Brain pericyte (primary cell): ENCODE results near the gene RSPH9.
A peak's percentile ranks its signal among the peaks of the same experiment; 100 is the strongest.

ENCODE experiments used
- DNase-seq: peaks from one replicate; pipeline ENCODE4 v3.0.0-alpha.2; 2012; ENCODE audit warnings: low read depth, low spot score

Gene RSPH9

GRCh38 chr6:43710576-43710975 lies 65.7 kb downstream of the RSPH9 start:
- DNase-seq, result no peak

DNA sequence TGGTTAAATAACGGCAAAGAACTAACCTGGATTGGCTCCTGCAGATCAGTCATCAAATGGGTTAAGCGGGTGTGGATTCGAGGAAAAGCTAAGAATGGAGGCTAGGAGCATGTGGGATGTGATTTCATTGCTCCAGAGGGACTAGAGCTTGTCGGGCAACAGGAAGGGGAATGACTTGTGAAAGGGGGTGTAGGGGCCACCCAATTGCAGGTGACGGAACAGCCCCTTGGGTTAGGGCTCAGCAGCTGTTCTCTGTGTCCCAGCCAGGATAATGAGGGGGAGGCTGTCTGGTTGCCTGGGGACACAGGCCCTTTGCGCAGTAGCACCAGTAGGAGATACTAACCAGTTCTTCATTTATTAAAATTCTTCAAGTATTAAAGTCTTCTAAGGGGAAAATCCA lies 67.7 kb downstream of the RSPH9 start:
- DNase-seq, result no peak

- DNase-seq, result no peak
Measured at GRCh38 chr6:43713643-43714310, 68.9 kb downstream of the RSPH9 start.

DNA sequence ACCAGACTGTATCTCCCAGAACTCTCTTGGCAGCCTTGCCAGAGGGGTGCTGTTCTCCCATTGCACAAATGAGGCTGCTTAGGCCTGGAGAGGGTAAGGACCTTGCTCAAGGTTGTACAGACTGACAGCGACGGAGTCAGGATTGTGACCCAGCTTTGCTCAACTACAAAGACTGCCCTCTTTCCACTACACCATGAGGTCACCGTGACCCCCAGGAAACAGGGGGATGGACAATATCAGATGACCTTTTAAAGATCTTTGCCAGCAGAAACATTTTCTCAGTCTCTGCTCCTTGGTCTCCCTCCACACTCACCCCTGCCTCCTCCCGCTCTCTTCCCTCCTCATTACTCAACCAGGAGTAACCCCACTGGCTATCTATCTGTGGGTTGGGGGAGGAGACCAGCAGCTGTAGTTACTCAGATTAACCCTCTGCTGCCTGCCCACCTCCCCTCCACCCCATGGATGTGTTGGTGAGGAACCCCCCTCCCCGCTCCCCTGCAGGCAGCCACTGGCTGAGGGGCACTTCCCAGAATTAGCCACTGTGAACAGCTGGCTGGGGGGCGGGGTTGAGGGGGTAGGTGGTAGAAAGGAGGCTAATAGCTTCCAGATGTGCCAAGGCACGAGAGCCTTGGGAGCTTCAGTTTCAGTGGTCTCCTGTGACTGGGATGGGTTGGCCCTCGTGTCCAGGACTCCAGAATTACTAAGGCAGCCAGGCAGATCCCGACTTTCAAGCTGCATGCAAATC lies 69.6 kb downstream of the RSPH9 start:
- DNase-seq, result peak; percentile 92

DNA sequence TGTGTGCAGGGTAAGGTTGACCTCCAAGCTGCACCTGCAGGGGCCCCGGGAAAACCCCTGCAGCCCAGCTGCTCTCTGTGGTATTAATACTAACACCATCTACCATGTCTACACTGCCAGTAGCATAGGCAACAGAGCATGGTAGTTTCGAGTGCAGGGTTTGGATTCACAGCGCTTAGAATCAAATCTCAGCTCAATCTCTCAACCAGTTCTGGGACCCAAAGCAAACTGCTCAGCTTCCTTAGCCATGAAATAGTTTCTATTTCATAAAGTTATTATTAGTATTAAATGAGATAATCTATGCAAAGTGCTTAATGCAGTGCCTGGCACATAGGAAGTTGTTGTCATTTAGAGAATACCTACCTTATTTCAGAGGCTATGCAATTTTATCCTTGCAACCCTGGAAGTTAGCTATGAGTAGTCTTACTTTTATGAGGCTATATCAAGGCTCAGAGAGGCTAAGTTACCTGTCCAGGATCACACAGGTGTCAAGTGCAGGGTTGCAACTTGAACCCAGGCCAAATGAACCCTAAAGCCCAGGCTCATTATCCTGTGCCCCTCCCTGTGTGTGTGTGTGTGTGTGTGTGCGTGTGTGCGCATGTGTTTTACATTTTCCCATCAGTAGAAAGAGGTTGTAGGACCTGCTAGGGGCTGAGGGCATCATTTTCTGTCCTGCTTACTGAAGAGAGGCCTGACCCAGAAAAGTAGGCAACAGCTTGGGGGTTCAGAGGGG lies 70.4 kb downstream of the RSPH9 start:
- no peak for DNase-seq

DNA sequence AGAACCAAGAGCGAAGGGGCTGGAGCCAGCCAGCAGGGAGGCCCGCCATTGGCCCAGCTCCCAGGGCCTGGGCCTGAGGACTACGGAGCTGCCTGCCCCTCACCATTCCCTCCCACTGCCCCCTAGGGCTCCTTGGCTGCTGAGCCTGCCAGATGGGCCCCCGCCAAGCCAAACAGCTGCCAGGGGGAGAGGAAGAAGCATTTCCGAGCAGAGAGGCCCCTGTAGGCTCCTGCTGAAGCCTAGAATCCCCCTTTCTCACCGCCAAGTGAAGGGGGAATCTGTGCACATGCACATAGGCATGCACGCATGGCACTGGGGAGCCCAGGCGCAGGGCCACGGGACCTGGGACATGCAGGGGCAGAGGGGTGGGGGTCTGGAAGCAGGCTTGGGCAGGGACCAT lies 71.3 kb downstream of the RSPH9 start:
- no peak for DNase-seq

DNA sequence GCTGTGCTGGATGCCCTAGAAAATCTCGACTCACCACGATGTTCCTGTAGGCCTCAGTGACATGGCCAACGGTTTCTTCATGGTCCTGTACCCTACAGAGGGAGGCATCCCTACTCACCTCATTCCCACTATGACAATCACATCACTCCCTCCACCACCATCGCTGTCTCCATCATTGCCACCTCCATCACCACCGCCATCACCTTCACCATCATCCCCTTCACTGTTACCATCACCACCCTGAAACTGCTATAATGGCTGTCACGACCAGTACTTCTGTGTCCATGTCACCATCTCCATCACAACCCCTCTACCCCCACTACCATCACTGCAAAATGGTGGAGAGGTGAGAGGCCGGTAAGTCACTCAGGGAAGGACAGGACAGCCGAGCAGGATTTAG lies 72.6 kb downstream of the RSPH9 start:
- DNase-seq, result no peak

DNA sequence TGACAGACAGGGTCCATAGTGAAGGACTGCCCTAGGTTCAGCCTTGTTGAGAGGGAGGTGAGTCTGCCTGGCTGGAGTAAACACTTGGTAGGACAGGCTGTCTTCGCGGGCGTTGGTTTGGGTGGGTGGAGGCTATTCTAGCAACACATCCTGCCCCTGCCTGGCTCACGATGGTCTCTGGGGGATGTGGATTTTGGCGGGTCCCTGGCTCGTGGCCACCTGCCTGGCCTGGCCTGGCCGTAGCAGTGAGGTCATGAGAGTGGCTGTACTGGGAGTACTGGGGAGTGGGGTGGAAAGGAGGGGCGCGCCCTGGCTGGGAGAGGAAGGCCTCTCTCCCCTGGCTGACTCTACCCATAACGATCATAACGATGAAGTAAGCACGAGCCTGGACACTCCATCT lies 73.0 kb downstream of the RSPH9 start:
- no peak for DNase-seq

DNA sequence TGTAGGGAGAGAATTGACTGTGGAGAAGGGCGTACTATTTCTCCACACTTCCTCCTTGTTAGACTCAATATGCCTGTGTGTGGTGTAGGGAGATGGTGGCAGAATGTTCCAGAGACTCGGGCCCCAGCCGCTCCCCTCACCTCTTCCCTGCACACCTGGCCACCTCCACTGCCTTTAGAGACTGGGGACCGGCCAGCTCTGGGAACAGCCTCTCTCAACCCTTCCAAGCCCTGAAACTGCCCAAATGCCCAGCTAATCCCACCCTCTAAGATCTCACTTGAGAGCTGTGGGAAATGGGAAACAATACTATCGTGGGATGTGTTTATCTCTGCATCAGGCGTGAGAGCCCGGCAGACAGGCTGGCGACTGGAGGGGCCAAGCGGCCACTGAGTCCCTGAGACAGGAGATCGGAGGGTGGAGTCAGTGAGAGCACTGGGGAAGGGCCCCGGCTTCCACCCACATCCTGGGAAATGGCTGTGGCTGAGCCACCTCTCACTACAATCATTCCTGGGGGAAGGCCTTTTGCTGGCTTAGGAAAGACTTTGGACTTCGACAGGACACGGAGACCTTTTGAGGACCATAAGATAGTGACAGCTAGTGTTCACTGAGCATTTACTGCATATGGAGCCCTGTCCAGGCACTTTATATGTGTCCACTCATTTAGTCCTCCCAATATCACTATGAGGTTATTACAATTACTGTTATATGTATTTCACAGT lies 73.7 kb downstream of the RSPH9 start:
- DNase-seq, result no peak

DNA sequence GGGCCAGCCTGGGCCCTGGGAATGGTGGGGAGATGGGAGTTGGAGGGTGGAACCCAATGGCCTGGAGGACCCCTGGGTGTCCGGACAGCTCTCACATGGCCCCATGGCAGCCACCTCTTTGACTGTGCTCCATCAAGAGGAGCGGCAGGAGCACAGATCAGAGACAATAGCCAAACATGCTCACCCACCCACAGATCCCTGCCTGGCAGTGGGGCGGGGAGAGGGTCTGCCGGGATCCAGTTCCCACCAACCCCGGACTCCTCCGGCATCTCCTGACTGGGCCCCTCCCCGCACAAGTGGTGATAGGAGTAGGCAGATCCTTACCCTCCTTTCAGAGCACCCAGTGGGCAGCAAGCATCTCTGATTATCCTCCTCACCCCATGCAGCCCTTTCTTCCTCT lies 74.7 kb downstream of the RSPH9 start:
- DNase-seq, result no peak

DNA sequence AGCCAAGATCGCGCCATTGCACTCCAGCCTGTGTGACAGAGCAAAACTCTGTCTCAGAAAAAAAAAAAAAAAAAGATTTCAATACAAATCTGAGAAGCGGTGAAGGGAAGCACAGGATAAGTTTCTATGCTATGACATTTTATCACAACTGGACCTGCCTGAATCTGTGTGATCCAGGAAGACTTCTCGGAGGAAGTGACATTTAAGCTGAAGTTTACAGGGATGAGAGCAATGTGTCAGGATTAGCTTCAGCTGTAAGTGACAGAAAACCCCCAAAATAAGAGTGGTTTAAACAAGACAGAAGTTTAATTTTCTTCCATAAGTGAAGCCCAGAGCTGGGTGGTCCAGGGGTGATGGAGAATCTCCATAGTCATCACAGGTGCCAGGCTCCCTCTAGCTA lies 76.2 kb downstream of the RSPH9 start:
- DNase-seq, result no peak
